ENCODE data around the gene EOLA2. TPM values are rescaled to one million over a fixed set of nuclear protein-coding genes. Genes with fewer than 3 reads are reported as not detected.

EOLA2 gene
- total and polyA plus RNA-seq, 2 of the 8 experiments (the other 6 are each of a cell fraction or from before 2014, with no cell fraction given), result 19.0 to 22.5 TPM

GRCh38 chrX:149938427-149938880 lies at the start of gene EOLA2 (continued):
- TF ChIP-seq KDM1A (IDR thresholded peaks at IDR 0.05; ENCODE audit: borderline replicate concordance, low read length) (no peak), RAD21 (IDR thresholded peaks at IDR 0.05 in 1 of 2, conservative IDR thresholded peaks at IDR 0.05 in 1 of 2; ENCODE audit: low read depth in 2 of 2, low read length in 2 of 2) (peak in 1 of 2 experiments; percentile 18; a peak in 2 of 4 replicates), EGR1 (IDR thresholded peaks at IDR 0.05; ENCODE audit: borderline replicate concordance, low read depth, low read length) (no peak; the same call in 1 of the 2 replicates), YY1 (IDR thresholded peaks at IDR 0.05; ENCODE audit: low read depth, low read length) (no peak), HDAC6 (IDR thresholded peaks at IDR 0.05; ENCODE audit: low read depth, low read length) (no peak), CTCF (IDR thresholded peaks at IDR 0.05; ENCODE audit: control extremely low read depth in 1 of 3, insufficient read depth in 1 of 3, low read depth in 1 of 3, low read length in 3 of 3) (peak; percentile 40 to 87 (median 81)), CHD1 (IDR thresholded peaks at IDR 0.05; ENCODE audit: low read depth, low read length) (no peak), CBX8 (IDR thresholded peaks at IDR 0.05; ENCODE audit: borderline replicate concordance, low read depth, low read length) (no peak), JUN (IDR thresholded peaks at IDR 0.05; ENCODE audit: low read depth, low read length) (no peak), CTBP2 (IDR thresholded peaks at IDR 0.05; ENCODE audit: borderline replicate concordance, insufficient read depth, insufficient read length, low read length) (no peak)
